Measurements from ENCODE around the gene DHRS7B.

The DHRS7B gene

GRCh38 chr17:21173543-21173942 lies 46.8 kb downstream of the DHRS7B start:
- TF ChIP-seq CTCF (IDR thresholded peaks at IDR 0.05) (no peak), ZFX (IDR thresholded peaks at IDR 0.05; ENCODE audit: borderline replicate concordance) (no peak)

GRCh38 chr17:21174186-21174585 lies 47.4 kb downstream of the DHRS7B start:
- TF ChIP-seq CTCF (IDR thresholded peaks at IDR 0.05) (no peak), ZFX (IDR thresholded peaks at IDR 0.05; ENCODE audit: borderline replicate concordance) (no peak)
- H3K27ac ChIP-seq, result no peak overlapping the region

More at GRCh38 chr17:21173543-21173942, 46.8 kb downstream of the DHRS7B start:
- H3K27ac ChIP-seq, result no peak overlapping the region

- TF ChIP-seq ZFX (IDR thresholded peaks at IDR 0.05; ENCODE audit: borderline replicate concordance) (no peak), CTCF (IDR thresholded peaks at IDR 0.05) (no peak)
Observed at GRCh38 chr17:21174713-21175112, 47.9 kb downstream of the DHRS7B start.

GRCh38 chr17:21176773-21177395 lies 50.1 kb downstream of the DHRS7B start:
- TF ChIP-seq CTCF (IDR thresholded peaks at IDR 0.05) (no peak), ZFX (IDR thresholded peaks at IDR 0.05; ENCODE audit: borderline replicate concordance) (no peak)
- no peak overlapping the region for H3K27ac ChIP-seq

More at GRCh38 chr17:21174713-21175112, 47.9 kb downstream of the DHRS7B start:
- H3K27ac ChIP-seq, result no peak overlapping the region

- no peak for TF ChIP-seq CTCF (IDR thresholded peaks at IDR 0.05)
- TF ChIP-seq ZFX (IDR thresholded peaks at IDR 0.05; ENCODE audit: borderline replicate concordance), result no peak
- no peak overlapping the region for H3K27ac ChIP-seq
Observed at GRCh38 chr17:21177401-21177800, 50.6 kb downstream of the DHRS7B start.

GRCh38 chr17:21177854-21178600 lies 51.3 kb downstream of the DHRS7B start:
- TF ChIP-seq ZFX (IDR thresholded peaks at IDR 0.05; ENCODE audit: borderline replicate concordance) (no peak), CTCF (IDR thresholded peaks at IDR 0.05) (no peak)
- no peak overlapping the region for H3K27ac ChIP-seq

- no peak for TF ChIP-seq CTCF (IDR thresholded peaks at IDR 0.05)
- no peak for TF ChIP-seq ZFX (IDR thresholded peaks at IDR 0.05; ENCODE audit: borderline replicate concordance)
- no peak overlapping the region for H3K27ac ChIP-seq
Observed at GRCh38 chr17:21183468-21183867, 56.7 kb downstream of the DHRS7B start.

All from 22Rv1 (cell line).